ENCODE measurements around the gene MT2A.
A peak's percentile ranks its signal among the peaks of the same experiment; 100 is the strongest.
"Not testable (repeated sequence)": the region's sequence is repeated elsewhere in the genome, so short reads cannot be mapped to it uniquely, and the experiment has no call there.

MT2A gene

GRCh38 chr16:56617212-56618085 lies 9.1 kb downstream of the MT2A start:
- TF ChIP-seq, protein P1, sequence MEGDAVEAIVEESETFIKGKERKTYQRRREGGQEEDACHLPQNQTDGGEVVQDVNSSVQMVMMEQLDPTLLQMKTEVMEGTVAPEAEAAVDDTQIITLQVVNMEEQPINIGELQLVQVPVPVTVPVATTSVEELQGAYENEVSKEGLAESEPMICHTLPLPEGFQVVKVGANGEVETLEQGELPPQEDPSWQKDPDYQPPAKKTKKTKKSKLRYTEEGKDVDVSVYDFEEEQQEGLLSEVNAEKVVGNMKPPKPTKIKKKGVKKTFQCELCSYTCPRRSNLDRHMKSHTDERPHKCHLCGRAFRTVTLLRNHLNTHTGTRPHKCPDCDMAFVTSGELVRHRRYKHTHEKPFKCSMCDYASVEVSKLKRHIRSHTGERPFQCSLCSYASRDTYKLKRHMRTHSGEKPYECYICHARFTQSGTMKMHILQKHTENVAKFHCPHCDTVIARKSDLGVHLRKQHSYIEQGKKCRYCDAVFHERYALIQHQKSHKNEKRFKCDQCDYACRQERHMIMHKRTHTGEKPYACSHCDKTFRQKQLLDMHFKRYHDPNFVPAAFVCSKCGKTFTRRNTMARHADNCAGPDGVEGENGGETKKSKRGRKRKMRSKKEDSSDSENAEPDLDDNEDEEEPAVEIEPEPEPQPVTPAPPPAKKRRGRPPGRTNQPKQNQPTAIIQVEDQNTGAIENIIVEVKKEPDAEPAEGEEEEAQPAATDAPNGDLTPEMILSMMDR (conservative IDR thresholded peaks at IDR 0.05; ENCODE audit: control insufficient read depth, insufficient read depth, low read depth, low read length): no peak
- peak; percentile 79 for DNase-seq (ENCODE audit: low read depth)
- H3K4me3 ChIP-seq (ENCODE audit: control insufficient read depth, low read depth, low read length): peak overlapping the region; percentile 49

DNA sequence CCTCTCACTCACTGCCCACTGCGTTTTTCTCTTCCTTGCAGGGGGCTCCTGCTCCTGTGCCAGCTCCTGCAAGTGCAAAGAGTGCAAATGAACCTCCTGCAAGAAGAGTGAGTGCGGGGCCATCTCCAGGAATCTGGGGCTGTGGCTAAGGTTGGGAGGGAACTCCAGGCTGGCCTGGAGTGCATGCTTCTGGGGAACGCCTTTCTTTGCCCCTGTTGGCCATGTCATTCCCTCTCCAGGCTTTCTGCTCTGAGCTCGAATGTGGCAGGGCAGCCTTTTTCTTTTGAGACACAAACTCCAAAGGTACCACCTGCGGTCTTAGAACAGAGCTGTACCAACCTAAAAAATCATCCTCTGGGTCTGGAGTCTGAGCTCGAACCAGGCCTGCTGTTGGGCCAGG lies 9.8 kb downstream of the MT2A start:
- TF ChIP-seq, protein P1 (conservative IDR thresholded peaks at IDR 0.05; ENCODE audit: control insufficient read depth, insufficient read depth, low read depth, low read length): no peak
- peak overlapping the region; percentile 49 for H3K4me3 ChIP-seq (ENCODE audit: control insufficient read depth, low read depth, low read length)
- no peak for DNase-seq (ENCODE audit: low read depth)

DNA sequence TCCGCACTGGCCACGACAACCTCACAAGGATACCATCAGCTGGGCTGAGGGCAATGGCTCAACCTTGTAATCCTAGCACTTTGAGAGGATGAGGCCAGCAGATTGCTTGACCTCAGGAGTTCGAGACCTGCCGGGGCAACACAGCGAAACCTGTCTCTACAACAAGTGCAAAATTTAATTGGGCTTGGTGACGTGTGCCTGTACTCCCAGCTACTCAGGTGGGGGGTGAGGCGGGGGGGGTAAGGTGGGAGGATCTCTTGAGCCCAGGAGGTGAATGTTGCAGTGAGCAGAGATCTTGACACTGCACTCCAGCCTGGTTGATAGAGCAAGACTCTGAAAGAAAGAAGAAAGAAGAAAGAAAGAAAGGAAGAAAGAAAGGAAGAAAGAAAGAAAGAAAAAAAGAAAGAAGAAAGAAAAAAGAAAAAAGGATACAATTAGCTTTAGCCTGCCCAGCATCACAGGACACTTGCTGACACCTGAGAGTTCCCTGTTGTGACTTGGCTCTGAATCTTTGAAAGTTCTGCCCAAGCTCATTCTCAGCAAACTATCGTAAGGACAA lies 12.0 kb downstream of the MT2A start:
- DNase-seq (ENCODE audit: low read depth): no peak
- H3K4me3 ChIP-seq (ENCODE audit: control insufficient read depth, low read depth, low read length): no peak overlapping the region
- TF ChIP-seq, protein P1 (conservative IDR thresholded peaks at IDR 0.05; ENCODE audit: control insufficient read depth, insufficient read depth, low read depth, low read length): no peak

- not testable (repeated sequence) for H3K4me3 ChIP-seq (ENCODE audit: control insufficient read depth, low read depth, low read length); DNase-seq (ENCODE audit: low read depth)
Observed at GRCh38 chr16:56621665-56622445, 13.5 kb downstream of the MT2A start.

GRCh38 chr16:56623184-56623583 lies 14.8 kb downstream of the MT2A start:
- not testable (repeated sequence) for DNase-seq (ENCODE audit: low read depth)

GRCh38 chr16:56623637-56624036 lies 15.3 kb downstream of the MT2A start:
- no peak for DNase-seq (ENCODE audit: low read depth)
- TF ChIP-seq, protein P1 (conservative IDR thresholded peaks at IDR 0.05; ENCODE audit: control insufficient read depth, insufficient read depth, low read depth, low read length): no peak
- no peak overlapping the region for H3K4me3 ChIP-seq (ENCODE audit: control insufficient read depth, low read depth, low read length)

More at GRCh38 chr16:56623184-56623583, 14.8 kb downstream of the MT2A start:
- H3K4me3 ChIP-seq (ENCODE audit: control insufficient read depth, low read depth, low read length): not testable (repeated sequence)

GRCh38 chr16:56625140-56625942 lies 17.0 kb downstream of the MT2A start, which contains the start of gene MT1E:
Gene MT1E (plus strand): TSS chr16:56625781. CDS start chr16:56625852, 71 bp downstream.
- TF ChIP-seq, protein P1 (conservative IDR thresholded peaks at IDR 0.05; ENCODE audit: control insufficient read depth, insufficient read depth, low read depth, low read length): no peak
- peak within 1 kb of the TSS; percentile 77 for H3K4me3 ChIP-seq (ENCODE audit: control insufficient read depth, low read depth, low read length)
- peak; percentile 73 for DNase-seq (ENCODE audit: low read depth)
